Adipocyte (in vitro differentiated cells): ENCODE results near the gene GRIFIN.

ENCODE experiments used
- DNase-seq: peaks from one replicate; pipeline ENCODE4 v3.0.0-alpha.2; 2015; ENCODE audit warnings: low read depth
- H3K27me3 ChIP-seq: replicated peaks from 2 replicates; pipeline ENCODE4 v1.7.0; 2013; ENCODE audit warnings: mild to moderate bottlenecking, low read length, moderate library complexity; ENCODE audit not compliant: control insufficient read depth, insufficient read depth
- H3K36me3 ChIP-seq: 2 replicates; pipeline ENCODE4 v1.7.0; 2013; ENCODE audit warnings: low read length, mild to moderate bottlenecking, moderate library complexity; ENCODE audit not compliant: control insufficient read depth, insufficient read depth, severe bottlenecking
- H3K4me1 ChIP-seq: 2 replicates; pipeline ENCODE4 v1.7.0; 2013; ENCODE audit warnings: mild to moderate bottlenecking, low read length, moderate library complexity; ENCODE audit not compliant: control insufficient read depth, insufficient read depth
- H3K4me3 ChIP-seq: 2 replicates; pipeline ENCODE4 v1.7.0; 2013; ENCODE audit warnings: mild to moderate bottlenecking, low read length, moderate library complexity
- H3K9ac ChIP-seq: 2 replicates; pipeline ENCODE4 v1.7.0; 2013; ENCODE audit warnings: mild to moderate bottlenecking, low read length, moderate library complexity
- H3K9me3 ChIP-seq: 2 replicates; pipeline ENCODE4 v1.7.0; 2013; ENCODE audit warnings: mild to moderate bottlenecking, low read length, moderate library complexity; ENCODE audit not compliant: control insufficient read depth

Gene GRIFIN

DNA sequence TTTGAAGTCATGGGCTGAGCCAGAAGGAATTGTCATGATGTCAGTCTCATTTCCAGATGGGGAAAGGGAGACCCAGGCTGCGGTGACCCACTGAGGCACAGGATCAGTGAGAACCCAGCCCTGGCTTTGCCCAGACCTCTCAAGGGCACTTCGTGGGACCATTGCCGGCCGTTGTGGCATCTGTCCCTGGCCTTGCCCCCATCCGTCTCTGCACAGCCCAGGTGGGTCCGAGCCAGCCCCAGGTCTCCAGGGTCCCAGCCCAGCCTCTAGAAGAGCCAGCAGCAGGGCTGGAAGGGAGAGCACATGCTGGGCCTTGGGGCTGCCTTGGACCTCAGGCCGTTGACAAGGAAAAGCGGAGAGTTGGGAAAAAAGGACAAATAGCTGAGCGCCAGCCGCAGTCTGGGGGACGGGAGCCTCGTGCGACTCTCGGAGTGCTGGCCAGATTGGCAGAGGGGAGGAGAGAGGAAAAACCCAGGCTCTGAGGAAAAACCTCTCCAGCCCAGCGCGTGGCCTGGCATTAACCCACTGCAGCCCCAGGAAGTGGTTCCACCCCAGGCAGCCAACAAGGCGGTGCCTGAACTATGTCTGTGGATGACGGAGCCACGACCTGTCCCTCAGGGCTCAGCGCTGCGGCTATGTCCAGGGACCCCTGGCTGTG lies 30.2 kb downstream of the GRIFIN start:
- Histone ChIP-seq H3K4me3 (no peak overlapping the region), H3K27me3 (no peaks in the 10 kb centered on the region), H3K9ac (peak overlapping the region; percentile 71), H3K9me3 (no peaks in the 10 kb centered on the region), H3K4me1 (peaks cover 31% of the 10 kb centered on the region), H3K36me3 (no peaks in the 10 kb centered on the region)
- no peak for DNase-seq

DNA sequence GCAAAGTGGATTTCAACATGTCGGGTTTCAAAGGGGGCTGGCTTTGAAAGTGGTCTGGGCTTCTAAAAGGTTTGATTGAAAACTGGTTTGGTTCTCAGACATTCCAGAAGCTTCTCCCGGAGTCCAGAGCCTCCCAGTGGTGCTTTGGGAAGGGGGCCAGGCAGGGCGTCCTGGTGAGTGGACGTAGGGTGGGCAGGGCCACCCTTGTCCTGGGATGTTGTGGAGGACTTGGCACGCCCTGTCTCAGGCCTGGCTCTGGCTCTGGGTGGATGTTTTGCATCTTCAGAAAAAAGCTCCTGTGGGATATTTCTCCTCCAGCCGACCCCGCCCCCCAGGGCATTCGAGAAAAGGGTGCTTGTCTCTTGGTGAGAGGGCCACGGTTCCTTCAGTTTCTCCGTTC lies 31.2 kb downstream of the GRIFIN start:
- no peaks in the 10 kb centered on the region for H3K9me3 ChIP-seq
- H3K27me3 ChIP-seq, result no peaks in the 10 kb centered on the region
- no peaks in the 10 kb centered on the region for H3K36me3 ChIP-seq
- peak overlapping the region; percentile 35 for H3K4me3 ChIP-seq
- H3K9ac ChIP-seq, result peak overlapping the region; percentile 71
- no peak for DNase-seq
- H3K4me1 ChIP-seq, result peaks cover 37% of the 10 kb centered on the region

DNA sequence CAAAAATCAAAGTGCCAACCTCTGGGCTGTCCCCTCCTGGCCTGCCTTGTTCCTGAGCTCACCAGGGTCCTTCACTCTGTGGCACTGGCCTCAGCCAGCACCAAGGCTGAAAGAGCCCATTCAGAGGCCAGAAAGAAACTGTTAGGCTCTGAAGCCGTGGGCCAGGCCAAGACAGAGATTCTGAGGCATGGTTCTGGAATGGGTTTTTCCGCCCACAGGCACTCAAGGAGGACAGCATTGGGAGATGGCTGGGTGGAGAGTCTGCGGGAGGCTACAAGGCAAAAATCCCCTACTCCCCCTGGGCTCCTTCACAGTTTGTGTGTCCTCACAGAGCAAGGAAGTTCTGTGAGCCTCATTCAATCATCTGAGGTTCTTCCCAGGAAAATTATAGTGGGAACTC lies 31.7 kb downstream of the GRIFIN start:
- peak; percentile 86 for DNase-seq
- Histone ChIP-seq H3K4me1 (peaks cover 37% of the 10 kb centered on the region), H3K4me3 (peak overlapping the region; percentile 35), H3K27me3 (no peaks in the 10 kb centered on the region), H3K9me3 (no peaks in the 10 kb centered on the region), H3K9ac (peak overlapping the region; percentile 71), H3K36me3 (no peaks in the 10 kb centered on the region)

DNA sequence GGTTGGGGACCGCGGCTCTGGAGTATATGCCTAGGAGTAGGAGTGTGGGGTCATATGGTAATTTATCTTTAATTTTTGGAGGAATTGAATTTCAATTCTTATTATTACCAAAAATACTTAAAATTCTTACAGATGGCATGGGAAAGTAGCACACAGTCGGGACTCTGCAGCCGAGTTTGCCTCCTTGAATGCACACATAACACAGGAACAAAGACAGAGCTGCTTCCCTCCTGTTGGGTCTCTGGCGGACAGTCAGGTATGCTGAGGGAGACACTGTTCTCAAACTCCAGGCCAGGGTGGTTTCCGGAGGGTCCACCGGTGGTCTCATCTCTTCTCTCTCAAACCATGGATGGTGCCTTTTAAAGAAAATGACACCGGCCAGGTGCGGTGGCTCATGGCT lies 32.7 kb downstream of the GRIFIN start:
- Histone ChIP-seq H3K9ac (no peak overlapping the region), H3K4me3 (no peak overlapping the region), H3K27me3 (no peaks in the 10 kb centered on the region), H3K4me1 (peaks cover 44% of the 10 kb centered on the region), H3K36me3 (no peaks in the 10 kb centered on the region), H3K9me3 (no peaks in the 10 kb centered on the region)
- no peak for DNase-seq

DNA sequence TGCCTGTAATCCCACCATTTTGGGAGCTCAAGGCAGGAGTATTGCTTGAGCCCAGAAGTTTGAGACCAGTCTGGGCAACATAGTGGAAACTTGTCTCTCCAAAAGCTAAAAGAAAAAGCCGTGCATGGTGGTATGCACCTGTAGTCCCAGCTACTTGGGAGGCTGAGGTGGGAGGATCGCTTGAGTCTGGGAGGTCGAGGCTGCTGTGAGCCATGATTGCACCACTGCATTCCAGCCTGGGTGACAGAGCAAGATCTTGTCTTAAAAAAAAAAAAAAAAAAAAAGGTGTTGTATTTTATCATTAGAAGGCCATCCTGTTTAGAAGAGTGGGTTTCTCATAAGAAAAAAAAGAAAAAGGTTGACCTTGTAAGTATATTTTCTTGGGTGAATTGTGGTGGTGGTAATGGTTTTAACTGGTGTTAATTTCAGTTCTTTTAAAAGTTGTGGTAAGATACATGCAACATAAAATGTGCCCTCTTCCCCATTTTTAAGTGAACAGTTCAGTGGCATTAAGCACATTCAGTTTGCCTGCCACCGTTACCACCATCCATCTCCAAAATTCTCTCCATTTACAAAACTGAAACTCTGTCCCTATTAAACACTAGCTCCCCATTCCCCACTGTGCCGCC lies 34.7 kb downstream of the GRIFIN start:
- Histone ChIP-seq H3K4me3 (no peak overlapping the region), H3K9ac (no peak overlapping the region)
- DNase-seq, result no peak

DNA sequence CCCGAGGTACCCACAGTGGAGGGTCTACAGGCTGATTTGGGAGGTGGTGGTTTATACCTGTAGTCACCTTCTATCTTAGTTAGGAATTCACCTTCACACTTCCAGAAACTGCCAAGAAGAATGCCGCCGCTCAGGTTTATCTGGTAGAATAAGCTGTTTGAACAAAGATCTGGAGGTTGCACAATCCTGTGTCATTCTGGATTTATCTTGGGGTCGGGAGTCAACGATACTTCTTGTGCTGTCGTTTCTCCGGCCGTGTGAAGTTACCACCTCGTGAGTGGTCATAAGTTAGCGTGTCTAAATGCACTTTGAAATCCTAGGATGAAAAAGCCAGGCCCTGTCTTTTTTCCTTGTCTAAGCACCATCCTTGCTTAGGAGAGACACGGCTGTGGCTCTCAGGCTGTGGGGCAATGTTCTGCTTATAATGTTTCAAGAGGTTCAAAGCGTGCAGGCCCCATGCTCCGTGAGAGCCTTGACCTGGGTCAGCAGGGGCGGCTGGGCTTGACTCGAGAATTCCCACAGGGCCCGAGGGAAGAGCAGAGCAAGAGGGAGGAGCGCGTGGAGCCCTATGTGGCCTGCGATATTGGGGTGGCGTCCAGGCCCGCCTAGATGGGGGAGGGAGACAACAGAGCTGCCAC lies 35.5 kb downstream of the GRIFIN start:
- no peak for DNase-seq

More for the DNA sequence above, 34.7 kb downstream of the GRIFIN start:
- H3K9me3 ChIP-seq, result no peaks in the 10 kb centered on the region
- peaks cover 2% of the 10 kb centered on the region for H3K36me3 ChIP-seq
- H3K27me3 ChIP-seq, result no peaks in the 10 kb centered on the region
- H3K4me1 ChIP-seq, result peaks cover 52% of the 10 kb centered on the region

DNA sequence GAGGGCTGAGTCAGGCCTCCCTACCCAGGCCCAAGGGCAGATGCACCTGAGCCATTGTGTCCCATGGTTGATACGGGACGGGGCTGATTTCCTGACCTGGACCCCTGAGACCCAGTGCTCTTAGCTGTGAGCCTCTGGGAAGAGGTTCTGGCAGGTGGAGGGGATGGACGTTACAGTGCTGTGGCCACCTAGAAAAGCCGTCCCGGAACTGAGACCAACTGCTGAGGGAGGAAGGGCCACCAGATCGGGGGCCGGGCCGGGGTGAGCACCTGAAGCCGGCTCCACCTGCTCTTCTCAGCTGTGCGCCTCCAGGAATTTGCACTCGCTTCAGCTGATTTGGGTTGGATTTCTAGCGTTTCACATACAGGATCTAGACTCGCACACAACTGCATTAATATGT lies 37.4 kb downstream of the GRIFIN start:
- DNase-seq, result no peak
- H3K9me3 ChIP-seq, result no peaks in the 10 kb centered on the region
- no peak overlapping the region for H3K4me3 ChIP-seq
- H3K4me1 ChIP-seq, result peaks cover 29% of the 10 kb centered on the region
- no peaks in the 10 kb centered on the region for H3K27me3 ChIP-seq
- H3K9ac ChIP-seq, result no peak overlapping the region
- H3K36me3 ChIP-seq, result peaks cover 21% of the 10 kb centered on the region

More for the DNA sequence above, 35.5 kb downstream of the GRIFIN start:
- Histone ChIP-seq H3K9ac (no peak overlapping the region), H3K27me3 (no peaks in the 10 kb centered on the region), H3K9me3 (no peaks in the 10 kb centered on the region), H3K4me1 (peaks cover 44% of the 10 kb centered on the region), H3K4me3 (no peak overlapping the region), H3K36me3 (peaks cover 10% of the 10 kb centered on the region)

DNA sequence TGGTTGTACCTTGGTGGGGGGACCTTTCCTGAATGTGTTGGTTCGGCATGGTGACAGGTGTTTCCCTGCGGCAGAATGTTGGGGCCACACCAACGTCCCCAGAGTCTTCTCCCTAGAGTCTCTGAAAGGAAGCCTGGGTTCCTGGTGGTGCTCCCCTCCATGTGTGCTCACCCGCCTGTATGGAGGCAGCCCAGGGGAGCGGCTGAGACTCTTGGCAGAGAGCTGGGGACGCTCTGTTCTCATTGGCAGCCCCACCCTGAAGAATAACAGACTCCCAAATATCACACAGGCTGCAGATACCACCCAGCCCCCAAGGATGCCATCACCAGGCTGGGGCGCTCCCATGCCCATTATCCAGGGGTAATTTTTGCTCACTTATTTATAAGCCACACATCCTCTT lies 38.0 kb downstream of the GRIFIN start:
- peaks cover 29% of the 10 kb centered on the region for H3K4me1 ChIP-seq
- no peaks in the 10 kb centered on the region for H3K9me3 ChIP-seq
- H3K27me3 ChIP-seq, result no peaks in the 10 kb centered on the region
- no peak for DNase-seq
- no peak overlapping the region for H3K4me3 ChIP-seq
- peaks cover 27% of the 10 kb centered on the region for H3K36me3 ChIP-seq
- H3K9ac ChIP-seq, result no peak overlapping the region

DNA sequence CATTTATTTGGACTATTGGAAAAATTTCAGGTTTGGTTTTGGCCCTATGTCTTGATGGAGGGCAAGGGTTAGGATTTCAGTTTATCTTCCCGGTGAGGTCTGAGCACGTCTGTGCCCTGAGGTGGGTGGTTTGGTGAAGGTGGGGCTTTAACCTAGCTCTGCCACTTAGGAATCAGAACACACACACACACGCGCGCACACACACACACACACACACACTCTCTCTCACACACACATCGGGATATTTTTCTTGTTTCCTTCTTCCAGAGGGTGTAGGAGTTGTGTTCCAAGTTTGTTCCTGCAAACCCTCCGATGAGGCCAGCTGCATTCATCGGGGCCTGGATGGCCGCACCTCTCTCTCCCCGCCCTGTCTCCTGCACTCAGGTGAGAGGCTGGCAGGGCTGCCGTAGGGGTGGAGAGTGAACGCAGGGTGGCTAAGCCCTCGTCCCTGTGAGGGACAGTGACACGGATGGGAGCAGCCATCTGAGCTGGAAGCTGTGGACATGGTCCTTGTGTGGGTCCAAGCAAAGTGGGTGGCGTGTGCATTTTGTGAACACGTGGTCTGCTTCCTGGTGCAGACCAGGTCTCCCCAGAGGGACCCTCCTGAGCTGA lies 38.6 kb downstream of the GRIFIN start:
- Histone ChIP-seq H3K4me3 (no peak overlapping the region), H3K27me3 (no peaks in the 10 kb centered on the region), H3K36me3 (peaks cover 32% of the 10 kb centered on the region), H3K9me3 (no peaks in the 10 kb centered on the region), H3K9ac (no peak overlapping the region), H3K4me1 (peaks cover 29% of the 10 kb centered on the region)
- DNase-seq, result no peak

DNA sequence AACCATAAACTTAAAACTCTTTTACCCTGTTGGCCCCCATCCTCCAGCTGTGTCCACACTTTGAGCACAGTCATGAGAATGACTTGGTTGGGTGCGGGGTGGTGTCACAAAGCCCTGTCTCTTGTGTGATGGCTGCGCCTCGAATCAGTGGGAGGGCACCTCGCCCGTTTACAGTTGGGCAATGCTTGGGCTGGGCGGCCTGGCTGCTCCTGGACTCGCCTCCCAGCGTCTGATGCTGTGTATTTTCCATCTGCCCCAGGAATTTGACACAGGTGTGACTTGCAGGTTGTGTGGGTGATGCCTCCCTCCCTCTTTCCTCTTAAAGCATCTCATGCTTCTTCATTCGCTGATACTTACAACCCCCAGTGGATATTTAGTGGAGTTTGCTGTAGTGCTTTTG lies 39.1 kb downstream of the GRIFIN start:
- Histone ChIP-seq H3K9me3 (no peaks in the 10 kb centered on the region), H3K4me1 (peaks cover 29% of the 10 kb centered on the region), H3K4me3 (no peak overlapping the region), H3K36me3 (peaks cover 33% of the 10 kb centered on the region), H3K27me3 (no peaks in the 10 kb centered on the region), H3K9ac (no peak overlapping the region)
- no peak for DNase-seq

DNA sequence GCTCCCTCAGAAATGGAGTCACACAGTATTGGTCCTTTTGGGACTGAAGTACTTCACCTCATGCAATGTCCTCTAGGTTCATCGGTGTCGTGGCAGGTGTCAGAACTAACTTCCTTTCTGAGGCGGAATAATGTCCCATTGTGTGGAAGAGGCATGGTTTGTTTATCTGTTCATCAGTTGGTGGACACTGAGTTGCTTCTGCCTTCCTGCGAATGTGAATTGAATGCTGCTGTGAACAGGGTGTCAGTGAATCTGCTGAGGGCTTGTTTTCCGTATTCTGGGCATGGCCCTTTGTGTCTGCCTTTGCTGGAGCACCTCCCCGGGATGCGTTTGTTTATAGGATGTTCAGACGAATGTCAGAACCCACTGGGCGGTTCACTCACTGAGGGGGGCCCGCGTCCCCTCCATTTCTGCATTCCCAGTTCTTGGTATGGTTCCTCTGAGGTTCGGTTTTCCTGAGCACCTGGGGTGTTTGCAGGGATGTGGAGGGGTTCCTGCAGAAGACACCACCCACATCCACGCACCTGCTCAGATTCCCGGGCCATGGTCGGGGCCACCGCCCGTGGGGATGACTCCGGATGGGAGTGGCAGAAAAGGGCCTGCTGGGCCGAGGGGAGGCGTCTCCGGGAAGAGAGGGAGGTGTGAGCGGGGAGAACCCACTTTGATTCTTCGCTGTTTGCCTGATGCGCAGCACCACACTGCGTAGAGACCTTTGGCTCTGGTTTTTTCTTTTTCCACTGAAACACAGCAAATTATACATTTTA lies 39.7 kb downstream of the GRIFIN start:
- H3K4me3 ChIP-seq, result no peak overlapping the region
- H3K9ac ChIP-seq, result no peak overlapping the region
- H3K9me3 ChIP-seq, result no peaks in the 10 kb centered on the region
- peaks cover 33% of the 10 kb centered on the region for H3K36me3 ChIP-seq
- DNase-seq, result no peak
- peaks cover 29% of the 10 kb centered on the region for H3K4me1 ChIP-seq
- H3K27me3 ChIP-seq, result no peaks in the 10 kb centered on the region
